ENCODE data around the gene ABLIM2.

The ABLIM2 gene

DNA sequence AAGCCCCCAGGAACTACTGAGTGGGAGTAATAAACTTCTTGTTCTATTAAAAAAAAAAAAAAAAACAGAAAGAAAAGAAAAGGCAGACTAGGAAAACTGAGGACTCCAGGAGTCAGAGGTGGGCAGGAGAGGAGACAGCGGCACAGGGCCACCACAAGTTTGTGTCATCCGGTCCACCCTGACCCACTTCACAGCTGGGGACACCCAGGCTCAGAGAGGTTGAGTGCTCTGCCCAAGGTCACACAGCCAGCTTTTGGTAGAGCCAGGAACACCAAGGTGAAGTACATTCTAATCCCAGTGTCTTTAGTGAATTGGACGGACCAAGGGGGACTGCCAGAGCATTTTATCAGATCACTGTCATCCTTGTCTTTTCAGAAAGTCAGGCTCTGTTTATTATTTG, 16.4 kb upstream of the ABLIM2 start:
- DNase-seq, result no peak

DNA sequence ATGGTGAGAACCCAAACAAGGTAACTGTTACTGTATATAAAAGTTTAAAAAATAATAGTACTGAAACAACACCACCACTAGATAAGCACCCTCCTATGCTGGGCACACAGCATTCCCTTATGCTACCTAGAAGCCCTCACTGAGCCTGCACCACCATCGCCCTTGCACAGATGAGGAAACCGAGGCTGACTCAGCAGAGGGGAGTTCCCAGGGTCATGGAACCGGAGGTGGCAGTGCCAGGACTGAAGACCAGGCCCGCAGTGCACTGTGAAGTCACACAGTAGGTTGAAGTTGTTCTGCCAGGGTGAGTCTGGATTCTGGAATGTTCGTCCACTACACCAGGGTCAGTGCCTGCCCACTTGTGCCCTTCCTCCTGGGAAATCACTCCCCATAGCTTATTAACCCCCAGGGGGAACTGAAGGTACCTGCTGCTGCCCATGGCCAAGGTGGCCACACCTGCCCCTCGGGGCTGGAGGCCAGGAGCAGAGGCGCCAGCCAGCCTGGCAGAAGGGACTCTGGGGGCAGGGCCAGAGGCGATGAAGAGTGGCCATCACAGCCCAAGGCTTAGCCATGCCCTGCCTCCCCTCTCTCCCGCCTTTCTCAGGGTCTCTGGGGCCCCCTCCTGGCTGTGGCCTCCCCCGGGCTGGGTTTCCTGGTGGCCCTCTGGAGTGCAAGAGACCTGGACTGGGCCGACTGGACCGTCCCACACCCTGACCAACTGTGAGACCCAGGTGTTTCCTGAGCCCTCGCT, 15.1 kb upstream of the ABLIM2 start:
- DNase-seq, result no peak

DNA sequence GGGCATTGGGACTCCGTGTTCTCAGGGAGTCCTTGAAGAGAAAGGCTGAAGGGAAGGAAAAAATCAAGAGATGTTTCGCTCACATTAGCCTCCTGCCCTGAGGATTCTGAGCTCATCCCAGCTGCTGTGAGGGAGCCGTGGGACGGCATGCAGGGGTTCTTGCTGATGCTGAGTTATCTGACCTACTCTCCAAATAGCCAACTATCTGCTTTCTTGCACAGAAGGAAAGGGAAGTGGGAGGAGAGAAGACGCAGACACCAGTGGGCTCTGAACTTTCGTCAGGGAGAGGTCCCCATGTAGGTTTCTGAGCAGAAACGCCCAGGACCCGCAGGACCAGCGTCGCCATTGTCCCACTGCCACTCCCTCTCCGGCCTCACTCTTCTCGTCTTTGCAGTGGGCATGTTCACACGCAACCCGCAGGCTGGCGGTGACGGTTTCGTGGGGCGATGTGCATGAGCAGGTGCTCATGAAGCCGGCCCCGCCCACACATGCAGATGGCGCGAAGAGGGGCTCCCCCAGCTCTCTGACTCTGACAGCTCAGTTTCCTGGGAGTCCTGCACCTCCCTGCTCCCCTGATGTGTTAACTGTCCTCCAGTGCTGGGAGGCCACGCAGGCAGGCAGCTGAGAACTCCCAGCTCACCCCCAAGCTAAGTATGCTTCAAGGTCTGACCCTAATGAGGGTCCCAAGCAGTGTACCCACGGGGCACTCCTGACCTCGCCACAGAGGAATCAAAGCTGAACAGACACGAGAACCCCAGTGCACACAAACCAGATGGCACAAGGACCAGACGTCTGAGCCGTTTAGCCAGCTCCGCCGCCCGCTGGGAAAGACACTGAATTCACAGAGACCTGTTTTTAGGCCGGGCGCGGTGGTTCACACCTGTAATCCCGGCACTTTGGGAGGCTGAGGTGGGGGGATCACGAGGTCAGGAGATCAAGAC, 13.6 kb upstream of the ABLIM2 start:
- DNase-seq, result peak; percentile 63

DNA sequence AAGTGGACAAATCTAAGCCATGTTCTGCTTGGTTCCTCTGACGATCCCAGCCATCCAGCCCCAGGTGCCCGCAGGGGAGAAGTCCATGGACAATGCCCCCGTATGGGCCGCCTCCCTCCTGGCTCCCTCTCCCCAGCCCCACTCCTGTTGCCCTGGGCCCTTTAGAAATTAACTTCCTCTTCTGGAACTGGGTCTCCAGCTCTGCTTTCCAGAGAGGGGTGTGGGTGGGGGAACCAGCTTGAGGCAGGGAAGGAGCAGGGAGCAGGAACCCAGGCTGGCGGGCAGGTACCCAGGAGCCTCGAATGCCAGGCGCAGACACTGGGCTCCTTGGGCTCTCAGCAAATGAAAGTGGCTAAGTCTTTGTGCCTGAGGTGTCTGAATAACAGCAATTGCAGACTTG, 12.7 kb upstream of the ABLIM2 start:
- DNase-seq, result no peak

DNA sequence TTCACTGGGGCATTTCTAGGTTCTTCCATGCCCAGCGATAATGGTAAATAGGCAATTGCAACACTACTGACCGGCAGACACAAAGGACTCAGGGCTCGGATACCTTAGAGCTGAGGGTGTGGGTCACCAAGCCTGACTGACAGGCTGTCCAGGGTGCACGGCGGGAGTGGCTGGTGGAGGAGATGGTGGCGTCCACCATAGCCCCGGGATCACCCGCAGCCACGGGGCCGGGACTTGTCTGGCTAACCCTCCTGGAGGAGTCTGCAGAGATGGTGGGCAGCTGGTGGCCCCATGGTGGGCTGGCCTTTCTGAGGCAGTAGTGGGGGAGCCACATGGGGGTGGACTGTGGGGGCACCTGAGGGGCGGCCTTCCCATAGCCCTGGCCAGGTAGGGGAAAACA, 11.7 kb upstream of the ABLIM2 start:
- DNase-seq, result no peak

DNA sequence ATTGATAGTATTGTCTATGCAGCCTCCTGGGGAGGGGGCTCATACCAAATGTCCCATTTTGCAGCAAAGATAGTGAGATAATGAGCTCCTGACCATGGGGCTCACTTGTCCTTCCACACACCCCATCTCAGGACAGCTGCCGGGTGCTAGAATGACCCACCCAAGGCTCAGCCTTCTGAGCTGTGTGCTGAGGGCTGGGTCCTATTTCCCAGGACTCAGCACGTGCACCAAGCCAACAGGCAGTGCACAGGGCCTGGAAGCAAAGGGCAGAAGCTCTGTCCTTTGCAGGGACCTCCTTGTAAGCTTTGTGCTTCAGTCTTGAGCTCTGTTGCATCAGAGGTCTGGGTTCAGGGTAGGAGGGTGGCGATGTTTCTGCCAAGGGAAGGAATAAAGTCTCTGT, 11.2 kb upstream of the ABLIM2 start:
- no peak for DNase-seq

DNA sequence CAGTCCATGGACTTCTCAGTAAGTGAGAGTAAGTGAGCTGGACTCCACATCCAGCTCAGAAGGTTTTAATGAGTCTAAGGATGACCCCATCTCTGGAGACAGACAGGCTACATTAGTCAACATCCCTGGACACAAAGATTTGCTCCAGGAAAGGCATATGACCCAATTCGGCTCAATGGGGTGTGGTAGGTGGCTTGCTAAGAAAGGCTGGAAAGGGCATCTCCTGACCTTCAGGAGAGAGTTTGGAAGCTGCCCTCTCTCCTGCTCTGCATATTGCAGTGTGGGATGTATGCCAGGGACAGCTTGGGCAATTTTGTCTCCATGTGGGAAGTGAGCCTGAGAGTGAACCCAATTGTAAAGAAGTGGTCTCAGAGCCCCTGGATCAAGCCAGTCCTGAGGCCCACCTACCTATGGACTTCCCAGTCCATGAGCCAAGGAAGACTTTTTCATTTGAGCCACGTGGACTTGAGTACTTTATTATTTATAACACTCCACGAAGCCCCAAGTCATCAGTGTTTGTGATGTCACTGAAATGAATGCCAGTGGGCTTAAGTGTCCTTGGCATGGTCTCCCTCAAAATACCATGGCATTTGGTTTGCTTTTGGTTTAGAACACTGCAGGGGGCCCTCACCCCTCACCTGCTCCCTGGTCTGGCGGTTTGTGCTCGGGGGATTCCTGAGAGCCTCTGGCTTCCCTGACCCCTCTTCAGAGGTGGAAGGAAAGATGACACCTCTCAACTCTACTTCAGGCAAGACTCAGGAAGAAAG, 10.4 kb upstream of the ABLIM2 start:
- no peak for DNase-seq

DNA sequence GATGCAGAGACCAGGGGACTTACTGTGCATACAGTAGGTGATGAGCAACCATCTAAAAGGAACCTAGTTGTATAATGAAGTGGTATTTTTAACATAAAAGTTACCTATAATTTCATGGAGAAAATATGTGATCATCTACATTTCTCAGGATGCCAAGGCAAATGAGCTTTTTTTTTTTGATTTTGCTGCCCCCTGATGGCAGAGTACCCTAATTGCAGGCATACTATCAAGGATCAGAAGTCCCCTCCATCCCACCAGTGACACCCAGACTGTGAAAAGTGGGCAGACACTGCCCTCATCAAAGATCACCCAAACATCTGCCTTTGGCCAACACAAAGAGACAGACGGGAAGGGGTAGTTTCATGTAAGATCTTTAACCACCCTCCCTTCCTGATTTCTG, 9.6 kb upstream of the ABLIM2 start:
- DNase-seq, result no peak

DNA sequence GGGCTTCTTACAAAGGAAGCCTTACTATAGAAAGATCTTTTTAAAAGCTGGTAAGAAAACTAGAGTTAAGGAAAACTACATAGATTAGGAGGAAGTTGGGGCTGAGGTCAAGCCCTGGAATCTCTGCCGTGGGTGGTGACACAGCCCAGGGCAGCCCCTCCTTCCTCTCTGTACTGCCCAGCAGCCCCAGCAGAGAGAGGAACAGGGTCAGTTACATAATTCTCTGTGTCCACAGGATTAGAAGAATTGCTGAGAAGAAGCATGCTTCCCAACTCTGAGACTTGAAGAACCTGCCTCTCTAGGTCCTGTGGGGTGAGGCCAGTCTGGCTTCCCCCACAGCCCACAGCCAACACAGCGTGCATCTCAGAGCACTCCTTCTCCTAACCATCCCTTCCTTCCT, 9.2 kb upstream of the ABLIM2 start:
- DNase-seq, result no peak

DNA sequence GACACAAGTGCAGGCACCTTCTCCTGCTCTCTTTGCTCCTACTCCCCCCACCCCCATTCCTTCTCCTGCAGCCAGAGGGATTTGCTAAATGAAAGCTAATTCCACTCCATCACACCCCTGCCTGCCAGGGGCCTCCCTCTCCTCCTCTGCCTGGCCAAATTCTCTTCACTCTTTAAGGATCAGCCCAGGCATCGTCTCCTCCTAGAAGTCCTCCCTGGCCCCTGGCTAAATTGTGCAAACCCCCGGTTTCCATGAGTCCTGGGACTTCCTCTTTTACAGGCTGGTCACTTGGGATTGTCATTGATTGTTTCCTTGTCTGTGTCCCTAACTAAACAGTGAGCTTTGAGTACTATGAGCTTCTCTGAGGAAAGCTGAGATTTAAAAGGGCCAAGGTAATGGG, 8.7 kb upstream of the ABLIM2 start:
- DNase-seq, result no peak

DNA sequence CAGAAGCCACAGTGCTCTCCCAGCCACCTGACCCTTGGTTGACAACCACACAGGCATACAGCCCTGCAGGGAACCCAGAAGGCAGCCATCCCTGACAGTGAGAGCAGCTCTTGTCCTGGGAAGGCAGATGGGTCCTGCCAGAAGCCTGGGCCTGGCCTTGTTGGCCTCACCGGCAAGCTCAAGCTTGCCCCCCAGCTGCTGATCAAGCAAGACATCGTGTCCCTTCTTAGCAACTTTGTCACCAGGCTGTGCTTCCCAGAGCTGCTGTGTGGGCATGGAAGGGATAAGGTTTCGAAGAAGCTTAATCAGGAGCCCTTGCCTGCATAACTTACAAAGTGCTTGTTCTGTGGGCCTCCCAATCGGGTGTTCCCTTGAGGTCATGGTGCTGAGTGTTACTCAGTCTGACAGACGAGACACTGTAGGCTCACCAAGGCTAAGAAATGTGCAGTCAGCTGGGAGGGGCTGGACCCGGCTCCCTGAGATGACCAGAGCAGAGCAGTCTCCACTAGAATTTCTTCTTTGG, 6.8 kb upstream of the ABLIM2 start:
- no peak for DNase-seq

DNA sequence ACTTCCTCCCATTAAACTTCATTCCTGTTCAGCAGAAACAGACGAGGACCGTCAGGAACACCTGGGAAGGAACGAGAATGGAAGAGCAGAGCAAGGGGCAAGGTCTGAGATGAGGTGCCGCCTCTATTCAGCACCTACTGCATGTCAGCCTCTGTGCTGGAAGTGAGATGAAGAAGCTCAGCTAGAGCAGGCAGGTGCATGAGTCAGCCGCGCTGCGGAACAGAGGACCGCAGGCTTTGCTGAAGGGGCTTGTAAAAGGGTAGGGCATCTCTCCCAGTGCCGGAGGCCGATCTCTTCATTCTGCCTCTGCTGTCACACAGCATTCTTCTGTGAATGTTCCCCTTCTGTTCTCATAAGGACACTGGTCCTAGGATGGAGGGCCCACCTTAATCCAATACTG, 6.1 kb upstream of the ABLIM2 start:
- no peak for DNase-seq

DNA sequence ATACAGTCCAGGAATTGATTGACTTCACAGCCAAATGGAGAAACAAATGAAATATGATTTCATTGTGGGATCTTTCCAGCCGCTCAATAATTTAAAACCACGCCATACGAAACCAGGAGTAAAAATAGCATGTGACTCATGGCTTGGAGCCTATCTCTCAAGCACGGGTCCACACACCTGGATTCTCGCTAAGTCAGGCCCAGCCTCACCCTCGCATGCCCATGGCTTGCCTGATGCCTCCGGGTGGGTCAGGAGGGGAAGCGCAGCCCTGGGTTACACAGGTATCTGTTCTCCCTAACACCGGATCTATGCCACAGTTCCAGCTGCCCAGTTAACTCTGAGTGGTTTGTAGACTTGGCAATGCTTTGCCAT, 5.6 kb upstream of the ABLIM2 start:
- no peak for DNase-seq

DNA sequence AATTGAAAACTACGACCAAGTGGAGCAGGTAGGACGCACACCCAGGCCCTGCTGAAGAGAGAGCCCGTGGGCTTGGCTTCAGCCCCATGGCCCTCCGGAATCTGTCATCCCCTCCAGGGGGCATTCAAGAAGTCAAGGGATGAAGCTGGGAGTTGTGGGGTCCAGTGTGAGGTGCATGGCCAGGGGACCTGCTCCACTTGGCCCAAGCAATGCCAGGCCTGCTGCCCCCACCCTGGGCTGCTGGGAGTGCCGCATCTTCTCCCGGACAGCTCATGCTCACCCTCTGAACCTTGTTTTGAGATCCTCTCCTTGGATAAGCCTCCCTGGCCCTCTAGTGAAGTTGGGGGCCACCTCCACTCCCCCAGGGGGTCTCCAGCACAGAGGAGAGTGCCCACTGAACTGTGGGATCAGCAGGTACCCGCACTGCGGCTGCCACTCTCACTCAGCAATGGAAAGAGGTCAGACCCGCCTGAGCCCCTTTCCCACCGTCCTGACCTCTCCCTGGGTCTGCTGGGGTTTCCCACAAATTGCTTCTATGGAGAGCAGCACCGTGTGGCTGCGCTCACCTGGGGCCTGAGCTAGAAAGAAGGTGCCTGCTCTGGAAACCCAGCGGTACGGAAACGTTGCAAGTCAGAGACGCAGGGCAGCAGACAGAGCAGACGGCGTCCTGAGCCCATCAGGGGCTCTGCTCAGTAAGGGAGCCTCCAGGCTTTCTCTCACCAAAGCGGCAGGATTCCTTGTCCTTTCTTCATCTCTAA, 5.0 kb upstream of the ABLIM2 start:
- no peak for DNase-seq

DNA sequence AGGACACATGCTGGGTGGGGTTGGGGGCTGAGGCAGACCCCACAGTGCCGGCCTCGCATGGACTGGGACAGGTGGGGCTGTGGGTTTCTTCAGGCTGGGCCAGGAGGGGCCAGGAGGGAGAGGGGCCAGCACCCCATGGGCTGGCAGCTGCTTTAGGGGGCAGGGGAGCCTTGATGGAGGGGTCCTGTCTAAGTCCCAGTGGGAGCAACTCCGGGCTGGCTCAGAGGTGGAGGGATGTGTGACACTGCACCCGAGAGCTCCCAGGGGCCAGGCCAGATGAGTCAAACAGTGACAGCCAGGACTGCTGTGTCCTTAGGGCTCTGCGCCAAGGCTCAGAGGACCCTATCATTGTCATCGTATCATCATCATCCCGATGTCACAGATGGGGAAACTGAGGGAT, 4.4 kb upstream of the ABLIM2 start:
- DNase-seq, result no peak

DNA sequence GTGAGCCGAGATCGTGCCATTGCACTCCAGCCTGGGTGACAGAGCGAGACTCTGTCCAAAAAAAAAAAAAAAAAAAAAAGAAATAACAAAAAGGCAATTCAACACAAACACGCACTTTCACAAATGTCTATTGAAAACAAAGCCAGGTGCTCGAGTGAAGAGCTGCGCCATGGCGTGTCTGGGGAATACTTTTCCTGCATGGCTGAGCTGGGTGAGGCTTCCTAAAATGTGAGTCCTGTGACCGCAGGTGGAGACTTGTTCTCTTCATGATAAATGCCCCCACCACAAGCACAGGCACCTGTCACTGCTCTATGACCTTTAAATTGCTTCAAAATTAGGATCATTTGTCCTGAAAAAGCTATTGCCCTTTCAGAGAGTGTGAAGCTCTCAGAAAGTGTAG, 4.0 kb upstream of the ABLIM2 start:
- no peak for DNase-seq

DNA sequence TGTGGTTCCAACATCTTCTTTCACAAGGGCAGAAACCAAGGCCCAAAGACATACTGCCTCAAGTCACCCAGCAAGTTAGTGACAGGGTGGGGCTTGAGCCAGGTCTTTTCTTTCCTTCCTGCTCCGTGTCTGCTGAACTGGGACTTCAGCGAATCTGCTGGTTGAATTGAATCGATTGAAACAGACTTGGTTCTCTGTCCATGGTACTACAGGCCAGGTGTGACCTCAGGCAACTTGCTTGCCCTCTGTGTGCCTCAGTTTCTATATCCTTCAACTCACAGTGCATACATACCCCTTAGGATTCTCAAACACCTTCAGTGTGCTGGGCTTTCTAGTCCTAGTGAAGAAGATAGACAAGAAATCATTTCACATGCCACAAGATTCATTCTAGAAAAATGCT, 2.0 kb upstream of the ABLIM2 start:
- no peak for DNase-seq

DNA sequence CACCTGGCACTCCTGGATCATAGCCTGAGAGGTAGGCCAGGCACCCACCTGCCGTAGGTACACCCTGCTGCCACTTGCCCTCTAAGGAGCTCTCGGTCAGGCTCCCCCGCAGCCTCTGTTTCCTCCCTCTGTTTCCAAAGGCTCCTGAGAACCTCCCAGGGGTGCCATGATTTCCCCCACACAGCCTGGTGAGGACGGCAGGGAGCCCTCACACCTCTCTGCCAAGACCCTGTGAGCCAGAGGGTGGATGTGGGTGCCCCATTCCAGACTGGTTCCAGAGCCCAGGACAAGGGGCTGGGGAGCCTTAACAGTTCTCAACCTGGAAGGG, 1.6 kb upstream of the ABLIM2 start:
- DNase-seq, result no peak

DNA sequence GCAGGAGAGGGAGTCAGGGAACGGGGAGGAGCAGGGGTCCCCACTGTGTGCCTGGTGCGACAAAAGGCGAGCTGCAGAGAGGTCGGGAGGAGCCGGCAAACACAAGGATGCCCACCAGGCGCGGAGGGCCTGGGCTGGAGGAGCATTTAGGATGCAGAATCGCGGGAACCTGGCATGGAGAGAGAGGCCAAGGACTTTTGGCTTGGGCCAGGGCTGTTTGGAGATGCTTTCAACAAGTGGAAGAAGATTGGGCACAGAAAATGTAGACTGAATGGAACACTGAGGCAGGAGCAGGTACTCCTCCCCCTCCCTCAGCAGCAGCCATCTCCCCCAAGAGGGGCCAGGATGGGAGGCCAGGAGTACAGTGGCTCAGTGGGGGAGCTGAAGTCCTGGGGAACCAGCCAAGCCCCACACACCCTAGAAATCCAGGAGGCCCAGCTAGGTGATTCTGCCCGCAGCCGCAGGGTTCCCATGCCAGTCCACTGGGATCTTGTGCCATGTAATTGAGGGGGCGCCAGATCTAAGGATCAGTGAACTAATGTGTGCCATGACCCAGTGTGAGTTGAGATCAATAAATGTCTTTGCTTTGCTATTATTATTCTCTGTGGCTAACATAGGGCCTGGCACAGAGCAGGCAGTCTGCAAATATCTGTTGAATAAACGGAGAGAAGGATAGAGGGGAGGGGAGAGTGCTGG, 1.1 kb upstream of the ABLIM2 start:
- no peak for DNase-seq

DNA sequence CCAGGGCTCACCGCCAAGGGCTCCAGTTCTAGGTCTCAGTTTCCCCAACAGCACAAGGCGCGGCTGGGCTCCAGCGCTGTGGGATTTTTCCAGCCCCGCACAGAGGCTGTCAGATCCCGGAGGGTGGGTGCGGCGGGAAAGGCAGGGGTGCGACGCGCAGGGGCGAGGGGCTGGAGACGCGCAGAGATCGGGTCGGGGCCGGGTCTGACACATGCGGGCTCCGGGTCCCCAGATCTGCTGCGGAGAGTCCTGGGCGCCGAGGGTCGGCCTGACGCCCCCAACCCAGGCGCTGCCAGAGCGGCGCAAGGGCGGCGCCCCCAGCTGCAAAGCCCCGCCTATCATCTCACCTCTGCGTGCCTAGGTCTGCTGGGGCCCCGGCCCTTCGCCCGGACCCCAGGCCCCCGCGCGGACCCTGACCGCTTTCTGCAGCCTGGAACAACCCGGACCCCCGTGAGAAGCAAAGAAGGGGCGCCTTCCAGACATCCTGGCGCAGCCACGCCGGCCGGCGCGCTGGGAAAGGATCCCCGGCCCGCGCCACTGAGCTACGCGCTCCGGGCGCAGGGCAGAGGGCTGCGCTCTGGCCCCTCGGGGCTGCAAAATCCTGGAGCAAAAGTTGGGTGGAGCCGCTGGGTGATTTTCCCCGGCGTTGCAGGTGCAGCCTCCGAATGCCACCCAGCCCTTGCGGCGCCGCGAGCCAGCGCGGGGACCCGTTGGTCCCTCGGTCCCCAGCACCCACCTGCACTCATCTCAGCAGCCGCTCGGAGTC, 486 bp downstream of the ABLIM2 start:
- DNase-seq, result no peak

DNA sequence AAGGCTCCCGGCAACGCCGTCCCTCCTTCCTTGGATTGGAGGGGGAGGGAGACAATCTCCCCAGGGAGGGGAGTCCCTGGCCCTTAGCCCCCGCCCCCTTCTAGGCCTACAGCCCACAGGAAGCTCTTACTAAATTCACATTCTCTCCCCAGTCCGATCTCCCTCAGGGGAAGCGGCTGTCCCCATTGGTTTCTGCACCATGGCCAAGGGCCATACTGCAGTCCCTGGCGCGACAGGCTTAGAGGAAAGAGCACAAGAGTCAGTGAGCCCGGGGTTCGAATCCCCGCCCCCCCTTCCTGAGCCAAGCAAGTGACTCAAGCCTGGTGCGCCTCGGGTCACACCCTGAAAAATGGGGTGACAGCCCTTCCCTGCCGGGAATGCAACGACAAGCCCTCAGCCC, 1.1 kb downstream of the ABLIM2 start:
- DNase-seq, result no peak

Data from stimulated activated CD8-positive, alpha-beta memory T cell treated with anti-CD3 and anti-CD28 coated beads, Interleukin-4, amount 100 ng/mL, for 48 hours (primary cell).